K562 (cell line): ENCODE results near the gene PHAX. TPM values are rescaled to one million over a fixed set of nuclear protein-coding genes. Genes with fewer than 3 reads are reported as not detected.

ENCODE experiments used
- ATAC-seq: fragments of 200-7000 bp; cut with Tn5 transposase; 3 replicates; pipeline ENCODE4 v1.9.1; 2020; ENCODE audit warnings: moderate library complexity
- BruUV-seq: library from RNA; stranded (reverse); fragments of 400-500 nt; replicated peaks from 2 replicates; lab custom pipeline; 2021; lab: Mats Ljungman, UMichigan
- CTCF ChIA-PET: fragments of 300-600 bp; formaldehyde crosslinking; extraction: SDS; loops from one replicate; lab custom pipeline; 2021; ENCODE audit warnings: low intra/inter-chr PET ratio; lab: Yijun Ruan, JAX
- POLR2A ChIA-PET: fragments of 300-600, 350-650 bp; sonication (Branson Sonifier 250); formaldehyde crosslinking; extraction: SDS; loops from one replicate; lab custom pipeline; 2021; ENCODE audit warnings: antibody characterized with exemption, inconsistent platforms; lab: Yijun Ruan, JAX
- DNase-seq, 4 experiments: peaks; one replicate each; pipeline versions ENCODE4 v3.0.0 to v3.0.0-alpha.2; 2011 to 2018; ENCODE audit warnings: low spot score in 3 of 4, mixed read lengths in 3 of 4; ENCODE audit errors: extremely low read depth in 1 of 4
- FAIRE-seq: peaks from 2 replicates; lab custom pipeline; 2011; peaks lifted over from hg19 to GRCh38; lab: Jason Lieb, UNC
- H2AFZ ChIP-seq: 2 replicates; pipeline ENCODE4 v1.6.0; 2011; ENCODE audit warnings: low read depth, low read length, control low read depth, inconsistent platforms
- H3K27ac ChIP-seq: fragments of 200-600 bp; 3 replicates; pipeline ENCODE4 v1.8.0; 2011; ENCODE audit warnings: low read depth, mild to moderate bottlenecking, control low read depth, inconsistent platforms, low read length, moderate library complexity, mixed read lengths; ENCODE audit errors: extremely low read depth
- H3K27me3 ChIP-seq, 2 experiments: fragments of 300-600 bp in 1 of 2; 2 replicates in 1 of 2; 3 replicates in 1 of 2; pipeline versions ENCODE4 v1.6.0 to v1.8.0; 2011; ENCODE audit warnings: inconsistent platforms in 2 of 2, low read length in 2 of 2, mild to moderate bottlenecking in 1 of 2, mixed read lengths in 1 of 2, moderate library complexity in 1 of 2; ENCODE audit not compliant: control insufficient read depth in 2 of 2, insufficient read depth in 2 of 2
- H3K36me3 ChIP-seq: fragments of 300-600 bp; 3 replicates; pipeline ENCODE4 v1.8.0; 2011; ENCODE audit warnings: mild to moderate bottlenecking, low read length, inconsistent platforms; ENCODE audit not compliant: control insufficient read depth, insufficient read depth
- H3K4me1 ChIP-seq, 2 experiments: fragments of 200-600 bp in 1 of 2; replicated peaks in 1 of 2; 2 replicates in 1 of 2; 3 replicates in 1 of 2; pipeline versions ENCODE4 v1.5.1 to v1.8.0; 2011; ENCODE audit warnings: inconsistent platforms in 2 of 2, low read length in 2 of 2, mild to moderate bottlenecking in 1 of 2, mixed read lengths in 1 of 2, moderate library complexity in 1 of 2; ENCODE audit not compliant: control insufficient read depth in 2 of 2, insufficient read depth in 2 of 2
- H3K4me2 ChIP-seq: 2 replicates; pipeline ENCODE4 v1.6.1; 2011; ENCODE audit warnings: low read length, control low read depth, inconsistent platforms, mixed read lengths; ENCODE audit not compliant: insufficient read depth
- H3K4me3 ChIP-seq: fragments of 200-600 bp; sonication (generic), shearing (Covaris generic); 2 replicates; pipeline ENCODE4 v1.5.1; 2016; ENCODE audit warnings: control low read depth, inconsistent platforms
- H3K79me2 ChIP-seq: fragments of 200-600 bp; 3 replicates; pipeline ENCODE4 v1.8.0; 2011; ENCODE audit warnings: low read length, inconsistent platforms; ENCODE audit not compliant: control insufficient read depth, insufficient read depth
- H3K9ac ChIP-seq, 2 experiments: 2 replicates each; pipeline versions ENCODE4 v1.6.0 to v1.6.1; 2011; ENCODE audit warnings: low read depth in 2 of 2, low read length in 2 of 2, control low read depth in 1 of 2, inconsistent platforms in 1 of 2, mild to moderate bottlenecking in 1 of 2, mixed read lengths in 1 of 2; ENCODE audit not compliant: insufficient read depth in 1 of 2
- H3K9me1 ChIP-seq: one replicate; pipeline ENCODE4 v1.6.0; 2011; ENCODE audit warnings: inconsistent platforms, mild to moderate bottlenecking, low read length, moderate library complexity; ENCODE audit not compliant: control insufficient read depth, insufficient read depth
- H3K9me3 ChIP-seq: replicated peaks from 2 replicates; pipeline ENCODE4 v1.5.1; 2011; ENCODE audit warnings: low read depth, low read length, inconsistent platforms; ENCODE audit not compliant: control insufficient read depth, insufficient read depth
- H4K20me1 ChIP-seq: replicated peaks from 2 replicates; pipeline ENCODE4 v1.6.1; 2011; ENCODE audit warnings: low read length, inconsistent platforms, mixed read lengths; ENCODE audit not compliant: control insufficient read depth, insufficient read depth
- DNMT1 ChIP-seq: fragments of 450-650 bp; IDR thresholded peaks from 2 replicates; pipeline ENCODE4 v1.6.1; 2016; ENCODE audit warnings: antibody characterized with exemption, mild to moderate bottlenecking
- HCFC1 ChIP-seq: IDR thresholded peaks from 2 replicates; pipeline ENCODE4 v1.6.1; 2012; ENCODE audit warnings: low read depth, low read length, improper control_type of control experiment
- KLF1 ChIP-seq: fragments of 450-650 bp; IDR thresholded peaks from 2 replicates; pipeline ENCODE4 v1.6.1; 2016; ENCODE audit warnings: missing genetic modification characterization, missing compliant biosample characterization
- L3MBTL2 ChIP-seq: fragments of 450-650 bp; IDR thresholded peaks from 2 replicates; pipeline ENCODE4 v1.6.1; 2016; ENCODE audit warnings: mild to moderate bottlenecking, moderate library complexity
- MEF2D ChIP-seq: conservative IDR thresholded peaks from 2 replicates; pipeline ENCODE4 v1.6.1; 2016; ENCODE audit warnings: low read depth, missing genetic modification characterization, missing compliant biosample characterization
- NEUROD1 ChIP-seq: fragments of 150-350 bp; IDR thresholded peaks from 2 replicates; pipeline ENCODE4 v1.6.1; 2014; ENCODE audit warnings: borderline replicate concordance, low read length, low read depth; ENCODE audit not compliant: partially characterized antibody
- NFRKB ChIP-seq: fragments of 450-650 bp; IDR thresholded peaks from 2 replicates; pipeline ENCODE4 v1.6.1; 2016; ENCODE audit warnings: low read depth
- SP2 ChIP-seq: IDR thresholded peaks from 2 replicates; pipeline ENCODE4 v1.6.1; 2011; ENCODE audit warnings: mild to moderate bottlenecking, low read depth, low read length, moderate library complexity; ENCODE audit not compliant: poor library complexity, severe bottlenecking; ENCODE audit errors: extremely low read depth
- THRAP3 ChIP-seq: fragments of 450-650 bp; IDR thresholded peaks from 2 replicates; pipeline ENCODE4 v1.6.1; 2016; ENCODE audit warnings: mild to moderate bottlenecking, inconsistent platforms, borderline replicate concordance
- TRIM28 ChIP-seq: fragments of 450-650 bp; IDR thresholded peaks from 2 replicates; pipeline ENCODE4 v1.6.1; 2017
- ZNF764 ChIP-seq: fragments of 250-450 bp; sonication (Bioruptor Pico); IDR thresholded peaks from 2 replicates; pipeline ENCODE4 v1.4.0; 2020; ENCODE audit warnings: low read depth, mild to moderate bottlenecking, moderate library complexity
- WGBS: fragments of 100-300 bp; shearing (Covaris generic); methylation state at CpG from one replicate; pipeline ENCODE4 v1.1.6; 2016; ENCODE audit warnings: low coverage, mixed read lengths; ENCODE audit not compliant: insufficient coverage; ENCODE audit errors: missing lambda C conversion rate; 5-methylcytosine and 5-hydroxymethylcytosine counted together
- in situ Hi-C: fragments of 300-500 bp; cut with MboI; formaldehyde crosslinking; loops from 4 replicates; pipeline ENCODE4 v1.15.0; 2018; ENCODE audit warnings: inconsistent platforms, mixed read lengths
- intact Hi-C: fragments of 100-400 bp; cut with micrococcal nuclease; formaldehyde crosslinking; loops from 2 replicates; pipeline ENCODE4 v1.14.2; 2022
- polyA plus RNA-seq, 8 experiments: library from polyadenylated mRNA; depleted of rRNA in 4 of 8; stranded (reverse) in 5 of 8; unstranded in 3 of 8; fragments of >200 nt; fragmentation: Nextera tagmentation in 2 of 8; fragmentation: Illumina TruSeq in 1 of 8; extraction: Ambion mirVana in 2 of 8; extraction: Trizol in 1 of 8; gene quantifications; 2 replicates each; pipeline versions ENCODE4 v1.2.1 to v1.2.3, GENCODE V29; 2011 to 2014; ENCODE audit warnings: inconsistent platforms in 1 of 8, missing spikeins in 1 of 8
- total RNA-seq, 7 experiments: library from RNA; depleted of rRNA in 6 of 7; stranded (reverse); fragments of >200 nt in 6 of 7; fragmentation: Illumina TruSeq in 2 of 7; extraction: Trizol in 2 of 7; gene quantifications; 2 replicates each; pipeline versions ENCODE4 v1.2.1 to v1.2.3, GENCODE V29; 2011 to 2021; ENCODE audit warnings: low replicate concordance in 1 of 7
- TF ChIP-seq, protein P1 (sequence below): fragments of 450-650 bp; IDR thresholded peaks from 2 replicates; pipeline ENCODE4 v1.6.1; 2016; ENCODE audit warnings: mild to moderate bottlenecking
- TF ChIP-seq, protein P2 (sequence below): fragments of 450-650 bp; formaldehyde crosslinking; IDR thresholded peaks from 2 replicates; pipeline ENCODE4 v1.4.0; 2020; ENCODE audit warnings: mild to moderate bottlenecking, moderate library complexity
- TF ChIP-seq, protein P3 (sequence below): fragments of 250-450 bp; sonication (Bioruptor Pico); IDR thresholded peaks from 2 replicates; pipeline ENCODE4 v1.4.0; 2020; ENCODE audit warnings: mild to moderate bottlenecking
- TF ChIP-seq, protein P4 (sequence below): fragments of 250-450 bp; sonication (Bioruptor Pico); IDR thresholded peaks from 2 replicates; pipeline ENCODE4 v1.6.1; 2021; ENCODE audit warnings: mild to moderate bottlenecking

Gene PHAX
- total and polyA plus RNA-seq, 9 of the 15 experiments (the other 6 are each of a cell fraction or from before 2014, with no cell fraction given), result 20.2 to 59.8 (median 43.5) TPM

DNA sequence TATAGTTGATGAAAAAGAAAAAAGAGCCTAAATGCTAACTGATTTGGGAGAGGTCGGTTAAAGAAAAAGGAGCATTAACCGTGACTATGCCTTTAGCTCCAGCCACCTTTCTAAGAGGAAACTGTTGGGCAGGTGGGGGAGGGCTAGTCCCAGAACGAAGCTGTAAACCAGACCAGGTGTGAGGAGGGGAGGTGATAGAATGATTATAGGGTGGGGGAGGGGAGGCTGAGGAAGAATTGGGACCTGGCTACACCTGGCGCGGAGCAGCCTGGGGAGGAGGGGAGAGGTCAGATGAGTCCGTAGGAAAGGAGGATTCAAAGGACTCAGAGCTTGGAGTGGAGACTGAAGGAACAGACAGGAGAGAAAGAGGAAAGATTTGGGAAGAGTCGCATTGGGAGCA, 73.4 kb downstream of the PHAX start:
- ChIA-PET POLR2A (interaction anchor here (1.7 kb wide), 1 partner anchor 104 kb away, joined by 8 read pairs; the partner anchor contains the start of gene LMNB1), CTCF (interaction anchor here (0.6 to 5.8 kb wide), 2 partner anchors 90 to 106 kb away, joined by 3 to 53 read pairs; no protein-coding TSS in a partner anchor)
- ATAC-seq (no peak), DNase-seq (no peak), FAIRE-seq (no peak)
- TF ChIP-seq L3MBTL2, result no peak
- TF ChIP-seq ZNF764 (CRISPR knock-in tag), result no peak
- TF ChIP-seq, protein P1, sequence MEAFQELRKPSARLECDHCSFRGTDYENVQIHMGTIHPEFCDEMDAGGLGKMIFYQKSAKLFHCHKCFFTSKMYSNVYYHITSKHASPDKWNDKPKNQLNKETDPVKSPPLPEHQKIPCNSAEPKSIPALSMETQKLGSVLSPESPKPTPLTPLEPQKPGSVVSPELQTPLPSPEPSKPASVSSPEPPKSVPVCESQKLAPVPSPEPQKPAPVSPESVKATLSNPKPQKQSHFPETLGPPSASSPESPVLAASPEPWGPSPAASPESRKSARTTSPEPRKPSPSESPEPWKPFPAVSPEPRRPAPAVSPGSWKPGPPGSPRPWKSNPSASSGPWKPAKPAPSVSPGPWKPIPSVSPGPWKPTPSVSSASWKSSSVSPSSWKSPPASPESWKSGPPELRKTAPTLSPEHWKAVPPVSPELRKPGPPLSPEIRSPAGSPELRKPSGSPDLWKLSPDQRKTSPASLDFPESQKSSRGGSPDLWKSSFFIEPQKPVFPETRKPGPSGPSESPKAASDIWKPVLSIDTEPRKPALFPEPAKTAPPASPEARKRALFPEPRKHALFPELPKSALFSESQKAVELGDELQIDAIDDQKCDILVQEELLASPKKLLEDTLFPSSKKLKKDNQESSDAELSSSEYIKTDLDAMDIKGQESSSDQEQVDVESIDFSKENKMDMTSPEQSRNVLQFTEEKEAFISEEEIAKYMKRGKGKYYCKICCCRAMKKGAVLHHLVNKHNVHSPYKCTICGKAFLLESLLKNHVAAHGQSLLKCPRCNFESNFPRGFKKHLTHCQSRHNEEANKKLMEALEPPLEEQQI, result no peak
- TF ChIP-seq, protein P2, sequence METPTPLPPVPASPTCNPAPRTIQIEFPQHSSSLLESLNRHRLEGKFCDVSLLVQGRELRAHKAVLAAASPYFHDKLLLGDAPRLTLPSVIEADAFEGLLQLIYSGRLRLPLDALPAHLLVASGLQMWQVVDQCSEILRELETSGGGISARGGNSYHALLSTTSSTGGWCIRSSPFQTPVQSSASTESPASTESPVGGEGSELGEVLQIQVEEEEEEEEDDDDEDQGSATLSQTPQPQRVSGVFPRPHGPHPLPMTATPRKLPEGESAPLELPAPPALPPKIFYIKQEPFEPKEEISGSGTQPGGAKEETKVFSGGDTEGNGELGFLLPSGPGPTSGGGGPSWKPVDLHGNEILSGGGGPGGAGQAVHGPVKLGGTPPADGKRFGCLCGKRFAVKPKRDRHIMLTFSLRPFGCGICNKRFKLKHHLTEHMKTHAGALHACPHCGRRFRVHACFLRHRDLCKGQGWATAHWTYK (CRISPR knock-in tag), result no peak
- TF ChIP-seq MEF2D (tag), result no peak
- no peak for TF ChIP-seq KLF1 (tag)
- TF ChIP-seq DNMT1, result no peak
- no peak for TF ChIP-seq TRIM28
- TF ChIP-seq SP2, result no peak
- no peak for TF ChIP-seq NEUROD1
- no peak for TF ChIP-seq NFRKB
- TF ChIP-seq, protein P3, sequence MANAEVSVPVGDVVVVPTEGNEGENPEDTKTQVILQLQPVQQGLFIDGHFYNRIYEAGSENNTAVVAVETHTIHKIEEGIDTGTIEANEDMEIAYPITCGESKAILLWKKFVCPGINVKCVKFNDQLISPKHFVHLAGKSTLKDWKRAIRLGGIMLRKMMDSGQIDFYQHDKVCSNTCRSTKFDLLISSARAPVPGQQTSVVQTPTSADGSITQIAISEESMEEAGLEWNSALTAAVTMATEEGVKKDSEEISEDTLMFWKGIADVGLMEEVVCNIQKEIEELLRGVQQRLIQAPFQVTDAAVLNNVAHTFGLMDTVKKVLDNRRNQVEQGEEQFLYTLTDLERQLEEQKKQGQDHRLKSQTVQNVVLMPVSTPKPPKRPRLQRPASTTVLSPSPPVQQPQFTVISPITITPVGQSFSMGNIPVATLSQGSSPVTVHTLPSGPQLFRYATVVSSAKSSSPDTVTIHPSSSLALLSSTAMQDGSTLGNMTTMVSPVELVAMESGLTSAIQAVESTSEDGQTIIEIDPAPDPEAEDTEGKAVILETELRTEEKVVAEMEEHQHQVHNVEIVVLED (CRISPR knock-in tag), result no peak
- TF ChIP-seq, protein P4, sequence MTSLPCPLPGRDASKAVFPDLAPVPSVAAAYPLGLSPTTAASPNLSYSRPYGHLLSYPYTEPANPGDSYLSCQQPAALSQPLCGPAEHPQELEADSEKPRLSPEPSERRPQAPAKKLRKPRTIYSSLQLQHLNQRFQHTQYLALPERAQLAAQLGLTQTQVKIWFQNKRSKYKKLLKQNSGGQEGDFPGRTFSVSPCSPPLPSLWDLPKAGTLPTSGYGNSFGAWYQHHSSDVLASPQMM (CRISPR knock-in tag), result no peak
- no peak for TF ChIP-seq THRAP3
- no peak for TF ChIP-seq HCFC1
- H3K9me1 ChIP-seq, result no peaks in the 10 kb centered on the region
- in situ Hi-C loops (no loop called here), intact Hi-C loops (loop anchor here (10.0 kb wide), 1 partner anchor 411 kb away; no protein-coding TSS in a partner anchor)
- BruUV-seq, result no TSS peak
- no peak overlapping the region for H2AFZ ChIP-seq
- H3K9ac ChIP-seq, result no peak overlapping the region; a peak in 1 of 4 replicates
- no peaks in the 10 kb centered on the region for H3K79me2 ChIP-seq
- no peaks in the 10 kb centered on the region for H3K27me3 ChIP-seq
- peaks cover 4 to 19% of the 10 kb centered on the region in 2 experiments; a peak in 4 of 5 replicates for H3K4me1 ChIP-seq
- H3K4me3 ChIP-seq, result no peak overlapping the region
- H3K9me3 ChIP-seq, result peaks cover 4% of the 10 kb centered on the region; the same call in 1 of the 2 replicates
- 48% methylated on average over 5 of the region's 7 CpGs for WGBS
- no peak overlapping the region for H3K27ac ChIP-seq
- H3K4me2 ChIP-seq, result peak overlapping the region; percentile 2; the same call in 1 of the 2 replicates
- no peaks in the 10 kb centered on the region for H4K20me1 ChIP-seq
- no peaks in the 10 kb centered on the region for H3K36me3 ChIP-seq
